OCI-M2 (cell line): ENCODE results near the gene CROCC.

Source experiments
- DNase-seq: peaks from one replicate; lab custom pipeline; 2025; ENCODE audit not compliant: unreplicated experiment; lab: John Stamatoyannopoulos, UW

CROCC gene

GRCh38 chr1:17009706-17010105, 88.0 kb downstream of the CROCC start:
- no peak for DNase-seq

GRCh38 chr1:17011092-17011438, 89.3 kb downstream of the CROCC start:
- no peak for DNase-seq

- DNase-seq, result no peak
Measured at GRCh38 chr1:17011439-17012307, 89.9 kb downstream of the CROCC start, which contains the start of gene ATP13A2. ATP13A2 (minus strand) TSS chr1:17011928; CDS start chr1:17011738, 190 bp downstream.

DNA sequence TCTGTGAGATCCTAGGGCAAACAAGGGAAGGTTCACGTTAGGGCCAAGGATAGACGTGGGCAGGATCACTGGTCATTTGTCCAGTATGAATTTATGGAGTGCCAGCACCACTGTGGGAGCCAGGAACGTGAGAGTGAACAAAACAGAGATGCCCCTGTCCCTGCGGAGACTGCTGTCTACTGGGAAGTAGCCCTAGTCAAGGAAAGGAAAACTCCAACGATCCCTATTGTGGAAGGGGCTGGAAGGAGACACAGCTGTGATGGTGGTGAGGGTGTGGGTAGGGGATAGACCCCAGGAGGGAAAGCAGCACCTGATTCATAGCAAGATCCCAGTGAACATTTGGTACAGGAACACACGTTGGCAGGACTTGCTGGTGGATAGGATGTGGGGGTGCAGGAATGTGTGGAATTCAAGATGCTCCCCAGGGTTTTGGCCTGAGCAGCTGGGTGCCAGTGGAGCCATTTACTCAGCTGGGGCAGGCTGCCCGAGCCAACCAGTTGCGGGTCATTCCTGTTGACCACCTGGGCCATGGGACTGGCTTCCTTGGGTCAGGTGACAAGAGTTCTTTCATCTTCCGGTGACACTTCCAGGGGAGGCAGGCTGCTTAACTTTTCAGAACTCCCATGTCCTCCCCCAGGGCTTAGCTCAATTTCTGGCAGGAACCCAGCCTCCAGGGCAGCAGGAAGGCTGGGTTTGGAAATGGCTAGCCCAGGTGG, 91.2 kb downstream of the CROCC start:
- no peak for DNase-seq

- no peak for DNase-seq
Measured at GRCh38 chr1:17013491-17014320, 92.0 kb downstream of the CROCC start.

DNA sequence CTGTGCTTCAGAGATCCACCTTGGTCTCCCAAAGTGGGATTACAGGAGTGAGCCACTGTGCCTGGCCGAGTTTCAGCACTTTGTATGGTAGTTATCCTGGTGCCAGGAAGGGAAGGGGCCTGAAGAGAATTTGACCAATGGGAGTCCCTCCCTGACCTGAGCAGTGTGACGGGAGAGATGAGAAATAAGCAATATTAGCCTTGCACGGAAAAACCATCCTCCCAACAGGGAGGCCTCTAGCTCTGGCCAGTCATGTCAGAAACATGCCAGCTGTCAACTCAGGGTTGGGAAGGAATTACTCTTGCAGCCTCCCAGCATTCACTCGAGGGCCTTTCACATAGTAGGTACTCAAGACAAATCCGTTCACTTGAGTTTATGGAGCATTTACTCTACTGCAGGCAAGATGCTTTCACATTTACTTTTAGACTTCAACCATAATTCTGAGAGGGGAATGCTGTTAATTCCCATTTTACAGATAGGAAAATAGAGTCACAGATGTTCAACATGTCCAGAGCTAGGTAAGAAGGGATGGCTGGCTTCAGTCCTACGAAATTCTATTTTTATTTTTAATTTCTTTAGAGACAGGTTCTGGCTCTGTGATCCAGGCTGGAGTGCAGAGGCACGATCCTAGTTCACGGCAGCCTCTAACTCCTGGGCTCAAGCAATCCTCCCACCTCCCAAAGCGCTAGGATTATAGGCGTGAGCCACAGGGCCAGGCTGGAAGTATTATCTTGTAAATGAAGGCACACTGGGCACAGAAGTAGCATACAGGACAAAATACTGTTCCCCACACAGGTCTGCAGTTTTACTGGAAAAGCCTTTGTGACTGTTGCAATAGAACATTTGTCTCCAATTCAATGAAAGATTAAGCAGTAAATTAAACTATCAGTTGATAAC, 93.2 kb downstream of the CROCC start:
- DNase-seq, result no peak

DNA sequence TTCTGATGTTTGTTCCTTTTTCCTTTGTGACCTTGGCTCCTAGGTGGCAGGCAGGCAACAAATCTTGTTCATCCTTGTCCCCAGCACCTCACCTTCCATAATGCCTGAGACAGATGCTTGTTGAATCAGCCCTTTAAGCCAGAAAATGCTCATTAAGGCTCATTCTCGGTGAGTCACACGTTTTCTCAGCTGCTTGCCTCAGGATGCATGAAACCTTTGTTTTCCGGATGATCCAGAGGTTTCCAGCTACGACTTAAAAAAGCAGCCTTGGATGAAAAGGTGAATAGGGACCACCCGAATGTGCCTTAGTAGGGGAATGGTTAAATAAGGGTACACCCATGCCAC, 94.6 kb downstream of the CROCC start:
- DNase-seq, result no peak

GRCh38 chr1:17017435-17017834, 95.7 kb downstream of the CROCC start:
- DNase-seq, result no peak

- no peak for DNase-seq
Measured at GRCh38 chr1:17018849-17019248, 97.1 kb downstream of the CROCC start.

DNA sequence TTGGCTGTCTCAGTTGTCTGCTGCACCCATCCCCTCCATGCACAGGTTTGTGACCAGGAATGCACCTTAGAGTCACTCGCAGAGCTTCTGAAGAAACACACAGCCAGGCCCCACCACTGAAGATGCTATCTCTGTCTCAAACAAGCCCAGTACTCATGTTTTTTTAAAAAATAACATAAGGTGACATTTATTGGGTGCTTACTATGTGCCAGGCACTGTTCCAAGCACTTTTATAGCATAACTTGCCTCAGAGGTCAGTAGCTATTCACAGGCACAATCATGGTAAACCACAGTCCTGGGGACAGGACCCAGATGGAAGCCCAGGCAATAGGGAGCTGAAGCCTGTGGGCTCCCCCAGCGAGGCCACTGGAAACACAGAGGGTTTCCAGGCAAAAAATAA, 98.8 kb downstream of the CROCC start:
- no peak for DNase-seq

- DNase-seq, result no peak
Measured at GRCh38 chr1:17021896-17022295, 100.2 kb downstream of the CROCC start.
